ENCODE measurements around the gene GPX5.

Gene GPX5

GRCh38 chr6:28563430-28564095, 37.9 kb downstream of the GPX5 start:
- DNase-seq: no peak

- no peak for DNase-seq
Observed at GRCh38 chr6:28565823-28566526, 40.3 kb downstream of the GPX5 start.

DNA sequence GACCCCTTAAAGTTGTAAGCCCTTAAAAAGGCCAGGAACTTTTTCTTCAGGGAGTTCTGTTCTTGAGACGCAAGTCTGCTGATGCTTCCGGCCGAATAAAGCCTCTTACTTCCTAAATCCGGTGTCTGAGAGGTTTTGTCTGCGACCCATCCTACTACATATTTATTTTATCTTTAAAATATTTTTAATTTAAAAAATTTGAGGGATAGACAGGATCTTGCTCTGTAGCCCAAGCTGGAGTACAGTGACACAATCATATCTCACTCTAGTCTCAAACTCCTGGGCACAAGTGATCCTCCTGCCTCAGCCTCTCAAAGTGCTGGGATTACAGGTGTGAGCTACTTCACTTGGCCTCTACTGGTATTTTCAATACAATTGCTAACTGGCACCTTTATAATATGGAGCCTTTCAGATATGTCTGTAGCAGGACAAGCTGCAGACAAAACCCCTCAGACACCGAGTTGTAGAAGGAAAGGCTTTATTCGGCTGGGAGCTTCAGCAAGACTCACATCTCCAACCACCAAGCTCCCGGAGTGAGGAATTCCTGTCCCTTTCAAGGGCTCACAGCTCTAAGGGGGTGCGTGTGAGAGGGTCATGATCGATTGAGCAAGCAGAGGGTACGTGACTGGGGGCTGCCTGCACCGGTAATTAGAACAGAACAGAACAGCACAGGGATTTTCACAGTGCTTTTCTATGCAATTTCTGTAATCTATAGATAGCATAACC, 41.0 kb downstream of the GPX5 start:
- no peak for DNase-seq

DNA sequence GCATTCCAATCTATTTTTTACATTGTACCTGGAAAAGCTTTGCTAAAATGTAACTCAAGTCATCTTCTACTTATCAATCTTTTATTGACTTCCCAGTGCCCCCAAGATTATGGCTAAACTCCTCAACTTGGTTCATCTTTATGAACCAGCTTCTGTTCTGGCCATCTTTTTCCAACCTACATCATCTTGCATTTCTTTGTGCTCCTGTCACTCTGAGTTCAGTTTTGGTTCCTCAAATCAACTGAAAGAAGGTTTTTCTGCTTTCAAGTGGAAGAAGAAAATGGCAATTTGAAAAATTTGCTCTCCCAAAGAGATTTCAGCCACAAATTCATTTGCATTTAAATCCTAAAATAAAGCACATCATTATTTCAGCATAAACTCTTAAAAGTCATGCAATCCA, 41.8 kb downstream of the GPX5 start:
- no peak for DNase-seq

DNA sequence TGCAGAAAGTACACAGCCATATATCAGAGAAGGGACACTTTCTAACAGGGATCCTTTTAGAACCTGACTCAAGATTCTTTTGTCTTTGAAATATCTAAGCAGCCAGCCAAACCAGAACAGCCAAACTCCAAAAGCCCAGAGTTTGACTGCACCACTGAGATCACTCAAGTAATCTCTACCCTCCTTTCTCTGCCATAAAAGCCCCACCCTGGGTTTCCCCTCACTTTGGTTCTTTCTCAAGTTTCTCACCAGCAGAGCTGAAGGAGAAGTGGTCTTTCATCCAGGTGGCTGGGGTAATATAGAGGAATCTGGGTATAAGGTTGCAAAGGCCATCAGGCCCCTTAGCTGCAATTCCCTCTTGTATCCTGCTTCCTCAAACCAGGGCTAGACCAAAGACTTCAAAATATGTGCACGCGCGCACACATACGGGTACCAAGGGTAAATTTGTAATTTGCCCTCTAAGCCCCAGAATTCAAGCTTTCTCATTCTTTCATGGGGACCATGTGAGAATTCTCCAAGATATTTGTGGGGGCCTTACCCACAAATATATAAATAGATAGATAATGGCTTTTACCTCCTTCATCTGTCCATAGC, 42.9 kb downstream of the GPX5 start:
- DNase-seq: no peak

- no peak for DNase-seq
Observed at GRCh38 chr6:28569748-28570147, 44.1 kb downstream of the GPX5 start.

- DNase-seq: peak; percentile 29
Observed at GRCh38 chr6:28580475-28580874, 54.8 kb downstream of the GPX5 start.

DNA sequence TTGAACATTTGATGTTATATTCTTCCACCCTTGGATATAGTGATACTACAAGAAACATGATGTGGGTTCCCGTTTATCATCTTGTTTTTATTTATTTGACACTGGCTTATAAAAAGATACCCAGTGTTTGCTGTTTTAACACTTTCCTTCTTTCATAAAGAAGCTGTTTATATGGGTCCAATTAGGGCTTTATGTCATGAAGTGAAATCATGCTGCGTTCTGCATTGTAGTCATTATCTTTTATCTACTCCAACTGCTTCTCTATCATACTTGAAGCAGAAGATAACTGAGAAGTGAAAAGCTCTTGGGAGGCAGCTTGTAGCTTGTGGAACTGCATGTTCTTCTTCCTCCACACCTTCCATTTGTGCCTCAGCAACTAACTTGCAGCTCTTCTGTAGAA, 57.8 kb downstream of the GPX5 start:
- DNase-seq: no peak

All from HCEC 1CT (cell line).